ENCODE data around the gene BAZ1B. TPM values are rescaled to one million over a fixed set of nuclear protein-coding genes. Genes with fewer than 3 reads are reported as not detected.
"Not testable (repeated sequence)": the region's sequence is repeated elsewhere in the genome, so short reads cannot be mapped to it uniquely, and the experiment has no call there.

BAZ1B gene
- total RNA-seq, 1 donor from 2014 or later: 85.8 TPM

- peak overlapping the region; percentile 50 for H3K27ac Mint-ChIP-seq
- peaks cover 24% of the 10 kb centered on the region for H3K4me1 Mint-ChIP-seq
- Histone ChIP-seq H3K27me3 (no peaks in the 10 kb centered on the region), H3K4me3 (peak overlapping the region; percentile 28), H3K4me1 (peaks cover 15% of the 10 kb centered on the region), H3K27ac (no peak overlapping the region), H4K20me1 (ENCODE audit: low read depth) (no peaks in the 10 kb centered on the region), H3F3A (ENCODE audit: low read depth) (peaks cover 5% of the 10 kb centered on the region), H3K9ac (no peak overlapping the region), H3K9me3 (ENCODE audit: low read depth) (no peaks in the 10 kb centered on the region), H3K4me2 (peak overlapping the region; percentile 57), H3K79me2 (ENCODE audit: low read depth) (no peaks in the 10 kb centered on the region), H3K36me3 (no peaks in the 10 kb centered on the region), H2AFZ (replicated peaks) (peak overlapping the region; percentile 70)
- no peaks in the 10 kb centered on the region for H3K36me3 Mint-ChIP-seq
- peak; percentile 46 for DNase-seq (ENCODE audit: low spot score)
- no peak overlapping the region for H3K4me3 Mint-ChIP-seq
- H3K9me3 Mint-ChIP-seq: no peaks in the 10 kb centered on the region
- no peak for TF ChIP-seq EZH2phosphoT487 (IDR thresholded peaks at IDR 0.05)
- no peak for TF ChIP-seq EZH2 (IDR thresholded peaks at IDR 0.05)
- no peak for TF ChIP-seq CTCF (IDR thresholded peaks at IDR 0.05)
- H3K27me3 Mint-ChIP-seq (ENCODE audit: insufficient read depth, low read depth): peaks cover 18% of the 10 kb centered on the region
Observed at GRCh38 chr7:73423519-73424488, 98.3 kb downstream of the BAZ1B start.

DNA sequence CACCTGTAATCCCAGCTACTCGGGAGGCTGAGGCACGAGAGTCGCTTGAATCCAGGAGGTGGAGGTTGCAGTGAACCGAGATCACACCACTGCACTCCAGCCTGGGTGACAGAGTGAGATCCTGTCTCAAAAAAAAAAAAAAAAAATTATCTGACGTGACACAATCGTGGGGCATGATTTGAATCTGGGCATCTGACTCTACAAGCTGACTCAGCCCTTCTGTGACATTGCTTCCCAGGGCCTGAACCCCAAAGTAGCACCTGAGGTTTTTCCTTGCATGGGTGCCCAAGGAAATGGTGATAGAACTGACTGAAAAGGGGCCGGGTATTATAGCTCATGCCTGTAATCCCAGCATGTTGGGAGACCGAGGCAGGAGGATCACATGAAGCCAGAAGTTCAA is 101.5 kb downstream of the BAZ1B start:
- not testable (repeated sequence) for H3F3A ChIP-seq (ENCODE audit: low read depth); H3K9me3 Mint-ChIP-seq; H3K4me1 ChIP-seq; H4K20me1 ChIP-seq (ENCODE audit: low read depth); DNase-seq (ENCODE audit: low spot score); H3K36me3 ChIP-seq; H3K36me3 Mint-ChIP-seq; H3K4me2 ChIP-seq; H3K4me3 Mint-ChIP-seq; H3K4me3 ChIP-seq; H3K79me2 ChIP-seq (ENCODE audit: low read depth); H3K27me3 ChIP-seq; H3K9me3 ChIP-seq (ENCODE audit: low read depth); H3K9ac ChIP-seq; H2AFZ ChIP-seq (replicated peaks); H3K27ac ChIP-seq
- Mint-ChIP-seq H3K27me3 (ENCODE audit: insufficient read depth, low read depth) (peaks cover 12% of the 10 kb centered on the region), H3K27ac (peak overlapping the region; percentile 79), H3K4me1 (peaks cover 20% of the 10 kb centered on the region)

GRCh38 chr7:73420016-73420415 is 102.1 kb downstream of the BAZ1B start:
- not testable (repeated sequence) for H2AFZ ChIP-seq (replicated peaks); DNase-seq (ENCODE audit: low spot score); H3K36me3 ChIP-seq; H4K20me1 ChIP-seq (ENCODE audit: low read depth); H3K27me3 ChIP-seq; H3K4me2 ChIP-seq; H3K9me3 ChIP-seq (ENCODE audit: low read depth); H3K4me3 ChIP-seq; H3K4me1 ChIP-seq; H3K27me3 Mint-ChIP-seq (ENCODE audit: insufficient read depth, low read depth); H3K27ac ChIP-seq; H3K36me3 Mint-ChIP-seq; H3K9ac ChIP-seq; H3K9me3 Mint-ChIP-seq; H3F3A ChIP-seq (ENCODE audit: low read depth); H3K79me2 ChIP-seq (ENCODE audit: low read depth)
- H3K4me3 Mint-ChIP-seq: peak overlapping the region; percentile 46
- H3K4me1 Mint-ChIP-seq: peaks cover 17% of the 10 kb centered on the region
- peak overlapping the region; percentile 95 for H3K27ac Mint-ChIP-seq

DNA sequence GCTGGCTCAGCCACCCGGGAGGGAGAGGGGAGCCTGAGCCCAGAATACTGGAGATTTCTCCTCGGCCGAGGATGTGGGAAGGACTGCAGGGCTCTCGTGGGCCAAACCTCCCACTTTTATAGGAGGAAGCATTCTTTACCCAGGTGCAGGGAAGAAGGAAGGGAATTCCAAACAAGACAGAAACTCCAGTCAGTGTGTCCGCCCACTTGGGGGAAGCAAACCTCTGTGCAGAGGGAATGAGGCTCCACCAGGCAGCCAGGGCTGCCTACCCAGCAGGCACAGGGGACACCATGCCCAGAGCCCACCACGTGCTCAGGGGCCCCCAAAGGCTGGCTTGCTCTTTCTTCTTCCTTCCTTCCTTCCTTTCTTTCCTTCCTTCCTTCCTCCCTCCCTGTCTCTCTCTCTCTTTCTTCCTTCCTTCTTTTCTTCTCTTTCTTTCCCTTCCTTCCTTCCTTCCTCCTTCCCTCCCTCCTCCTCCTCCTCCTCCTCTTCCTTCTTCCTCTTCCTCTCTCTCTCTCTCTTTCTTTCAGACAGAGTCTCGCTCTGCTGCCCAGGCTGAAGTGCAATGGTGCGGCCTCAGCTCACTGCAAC is 103.9 kb downstream of the BAZ1B start:
- H3K36me3 Mint-ChIP-seq: no peaks in the 10 kb centered on the region
- TF ChIP-seq EZH2phosphoT487 (IDR thresholded peaks at IDR 0.05) (no peak), CTCF (IDR thresholded peaks at IDR 0.05) (no peak), EZH2 (IDR thresholded peaks at IDR 0.05) (no peak)
- Histone ChIP-seq H3K27ac (no peak overlapping the region), H2AFZ (replicated peaks) (peak overlapping the region; percentile 79), H3K79me2 (ENCODE audit: low read depth) (no peaks in the 10 kb centered on the region), H3K4me1 (no peaks in the 10 kb centered on the region), H3K36me3 (no peaks in the 10 kb centered on the region), H3K4me3 (no peak overlapping the region), H3K9me3 (ENCODE audit: low read depth) (no peaks in the 10 kb centered on the region), H3F3A (ENCODE audit: low read depth) (no peaks in the 10 kb centered on the region), H3K4me2 (no peak overlapping the region), H3K9ac (no peak overlapping the region), H4K20me1 (ENCODE audit: low read depth) (no peaks in the 10 kb centered on the region), H3K27me3 (no peaks in the 10 kb centered on the region)
- peaks cover 5% of the 10 kb centered on the region for H3K27me3 Mint-ChIP-seq (ENCODE audit: insufficient read depth, low read depth)
- H3K4me1 Mint-ChIP-seq: peaks cover 9% of the 10 kb centered on the region
- H3K27ac Mint-ChIP-seq: no peak overlapping the region
- no peaks in the 10 kb centered on the region for H3K9me3 Mint-ChIP-seq
- no peak for DNase-seq (ENCODE audit: low spot score)
- no peak overlapping the region for H3K4me3 Mint-ChIP-seq

GRCh38 chr7:73410541-73411131 is 111.5 kb downstream of the BAZ1B start:
- not testable (repeated sequence) for H3K4me1 Mint-ChIP-seq; H4K20me1 ChIP-seq (ENCODE audit: low read depth); H3K9ac ChIP-seq; H3K27me3 ChIP-seq; H3K36me3 Mint-ChIP-seq; H3K4me1 ChIP-seq; H3K4me3 ChIP-seq; H3K9me3 ChIP-seq (ENCODE audit: low read depth); H3K36me3 ChIP-seq; H3F3A ChIP-seq (ENCODE audit: low read depth); H3K27ac ChIP-seq; DNase-seq (ENCODE audit: low spot score); H3K79me2 ChIP-seq (ENCODE audit: low read depth); H3K9me3 Mint-ChIP-seq; H3K4me3 Mint-ChIP-seq; H3K4me2 ChIP-seq; H2AFZ ChIP-seq (replicated peaks); H3K27me3 Mint-ChIP-seq (ENCODE audit: insufficient read depth, low read depth)
- H3K27ac Mint-ChIP-seq: peak overlapping the region; percentile 76

- not testable (repeated sequence) for H2AFZ ChIP-seq (replicated peaks); H3K4me1 Mint-ChIP-seq; H3K27ac ChIP-seq; H3K27me3 Mint-ChIP-seq (ENCODE audit: insufficient read depth, low read depth); H3K4me1 ChIP-seq; H3K27me3 ChIP-seq; H4K20me1 ChIP-seq (ENCODE audit: low read depth); H3F3A ChIP-seq (ENCODE audit: low read depth); DNase-seq (ENCODE audit: low spot score); H3K79me2 ChIP-seq (ENCODE audit: low read depth); H3K9ac ChIP-seq; H3K36me3 ChIP-seq; H3K36me3 Mint-ChIP-seq; H3K9me3 ChIP-seq (ENCODE audit: low read depth); H3K9me3 Mint-ChIP-seq; H3K4me3 ChIP-seq; H3K4me2 ChIP-seq; H3K4me3 Mint-ChIP-seq
- peak overlapping the region; percentile 21 for H3K27ac Mint-ChIP-seq
Observed at GRCh38 chr7:73404860-73405259, 117.2 kb downstream of the BAZ1B start.

All from neural progenitor cell (in vitro differentiated cells).